Mesenteric fat pad (tissue), 1 donor: ENCODE results near the gene DCTN5. TPM values are rescaled to one million over a fixed set of nuclear protein-coding genes. Genes with fewer than 3 reads are reported as not detected.
"Not testable (repeated sequence)": the region's sequence is repeated elsewhere in the genome, so short reads cannot be mapped to it uniquely, and the experiment has no call there.

Experiments
- DNase-seq: peaks from one replicate; pipeline ENCODE4 v3.0.0-alpha.2; 2020; ENCODE audit warnings: low spot score
- total RNA-seq: library from RNA; stranded (reverse); fragmentation: NEBNext Ultra II Directional; extraction: Animal tissue kit (Norgen Biotek cat#: 25700); gene quantifications from one replicate; pipeline ENCODE4 v1.2.1, GENCODE V29; 2021
- donor health status: DM: yes; HTN: yes; CAD: no.

DCTN5 gene
- total RNA-seq, 1 donor from 2014 or later, result 57.6 TPM

DNA sequence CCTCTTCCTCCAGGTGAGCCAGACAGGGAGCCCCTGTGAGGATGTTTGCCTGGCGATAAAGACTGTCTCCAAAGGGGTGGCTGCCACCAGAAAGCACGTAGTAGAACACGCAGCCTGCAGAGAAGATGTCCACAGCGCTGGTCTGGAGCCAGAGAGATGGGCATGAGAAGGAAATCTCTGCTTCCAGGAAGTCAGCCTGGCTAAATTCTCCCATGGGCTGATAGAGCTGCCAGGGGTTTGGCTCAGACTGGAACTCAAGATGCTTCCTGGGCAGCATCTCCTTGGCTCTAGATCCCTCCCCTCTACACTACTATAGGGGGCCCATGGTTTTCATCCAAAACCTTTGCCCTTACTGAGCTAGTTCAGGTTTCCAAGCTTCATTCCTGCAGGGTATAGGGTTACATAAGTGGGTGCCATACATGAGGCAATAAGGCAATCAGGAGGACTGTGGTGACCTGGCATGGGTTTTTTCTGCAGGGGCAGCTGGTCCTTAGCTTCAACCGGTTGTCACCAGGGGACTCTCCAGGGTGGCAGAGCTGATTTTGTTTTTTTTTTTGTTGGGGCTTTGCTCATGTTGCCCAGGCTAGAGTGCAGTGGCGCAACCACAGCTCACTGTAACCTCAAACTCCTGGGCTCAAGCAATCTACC is 51.0 kb downstream of the DCTN5 start:
- DNase-seq, result no peak

DNA sequence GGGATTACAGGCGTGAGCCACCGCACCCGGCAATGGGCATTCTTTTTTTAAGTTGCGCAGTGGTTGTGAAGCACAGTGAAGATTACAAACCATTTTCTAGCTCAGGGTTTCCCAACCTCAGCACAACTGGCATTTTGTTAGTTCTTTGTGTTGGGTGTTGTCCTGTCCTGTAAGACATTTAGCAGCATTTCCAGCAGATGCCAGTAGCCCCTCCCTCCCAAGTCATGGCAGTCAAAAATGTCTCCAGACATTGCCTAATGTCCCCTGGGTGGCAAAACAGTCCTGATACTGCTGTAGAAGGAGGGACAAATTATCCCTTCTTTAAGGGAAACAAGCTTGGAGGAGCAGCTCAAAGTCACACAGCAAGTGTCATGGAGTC is 53.0 kb downstream of the DCTN5 start:
- no peak for DNase-seq

DNA sequence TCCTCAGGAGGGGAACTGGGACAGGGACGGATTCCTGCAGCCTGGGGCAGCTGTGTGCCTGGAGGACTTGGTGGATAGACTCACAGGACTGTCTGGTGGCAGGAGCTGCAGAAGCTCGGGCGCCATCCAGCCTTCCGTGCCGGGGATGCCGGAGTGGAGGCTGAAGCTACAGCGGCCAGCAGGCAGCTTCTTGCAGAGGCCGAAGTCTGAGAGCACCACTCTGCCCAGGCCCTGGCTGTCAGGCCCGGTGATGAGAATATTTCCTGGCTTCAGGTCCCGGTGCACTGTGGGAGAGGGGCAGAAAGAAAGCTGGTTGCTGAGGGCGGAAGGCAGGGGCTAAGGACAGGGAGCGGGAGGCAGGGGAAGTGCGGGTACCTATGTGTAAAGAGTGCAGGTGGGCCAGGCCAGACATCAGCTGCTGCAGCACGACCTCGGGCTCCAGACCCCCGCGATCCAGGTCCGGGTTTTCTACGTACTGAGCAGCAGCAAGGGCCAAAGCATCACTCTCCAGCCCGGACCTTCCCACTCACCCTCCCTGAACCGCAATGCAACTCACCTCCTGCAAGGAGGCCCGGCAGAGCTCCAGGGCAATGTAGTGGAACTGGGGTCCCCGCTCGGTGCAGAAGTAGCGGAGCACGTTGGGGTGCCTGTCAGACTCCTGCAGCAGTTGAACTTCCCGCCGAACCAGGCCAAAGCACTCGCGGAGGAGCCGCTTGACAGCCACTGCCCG is 53.5 kb downstream of the DCTN5 start:
- no peak for DNase-seq

DNA sequence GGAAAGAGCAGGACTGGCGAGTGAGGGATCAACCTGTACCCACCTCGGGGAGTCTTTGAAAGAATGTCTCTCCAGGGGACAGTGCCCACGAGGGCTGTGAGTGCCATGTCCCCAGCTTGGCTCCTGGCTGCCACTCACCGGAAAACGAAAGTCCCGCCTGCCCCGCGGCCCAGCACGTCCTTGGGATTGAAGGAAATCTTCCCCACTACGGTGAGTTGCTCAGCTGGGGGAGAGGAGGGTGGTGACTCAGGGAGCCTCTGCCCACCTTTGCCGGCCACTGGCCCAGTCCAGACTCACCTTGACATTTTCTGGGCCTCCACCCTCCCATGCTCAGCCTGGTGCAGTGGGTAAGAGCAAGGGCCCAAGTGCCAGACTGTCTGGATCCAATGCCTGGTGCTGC is 54.5 kb downstream of the DCTN5 start:
- DNase-seq, result no peak

DNA sequence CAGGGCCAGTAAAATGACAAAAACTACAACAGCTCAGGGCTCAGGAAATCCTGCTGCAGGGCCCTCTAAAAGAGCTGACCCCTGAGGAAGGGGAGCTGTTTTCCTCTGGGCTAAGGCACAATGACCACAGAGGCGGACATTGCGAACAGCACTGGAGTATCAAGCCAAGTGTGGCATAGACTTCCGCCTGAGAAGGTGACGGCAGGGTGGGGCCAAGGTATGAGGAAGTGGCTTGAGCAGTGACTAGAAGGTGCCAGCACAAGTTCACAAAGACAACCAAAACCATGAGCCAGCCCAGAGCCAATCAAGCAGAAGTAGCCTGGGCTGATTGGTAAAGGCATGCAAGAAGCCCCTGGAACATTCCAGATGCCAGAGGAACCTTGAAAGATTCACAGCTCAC is 57.8 kb downstream of the DCTN5 start:
- DNase-seq, result no peak

DNA sequence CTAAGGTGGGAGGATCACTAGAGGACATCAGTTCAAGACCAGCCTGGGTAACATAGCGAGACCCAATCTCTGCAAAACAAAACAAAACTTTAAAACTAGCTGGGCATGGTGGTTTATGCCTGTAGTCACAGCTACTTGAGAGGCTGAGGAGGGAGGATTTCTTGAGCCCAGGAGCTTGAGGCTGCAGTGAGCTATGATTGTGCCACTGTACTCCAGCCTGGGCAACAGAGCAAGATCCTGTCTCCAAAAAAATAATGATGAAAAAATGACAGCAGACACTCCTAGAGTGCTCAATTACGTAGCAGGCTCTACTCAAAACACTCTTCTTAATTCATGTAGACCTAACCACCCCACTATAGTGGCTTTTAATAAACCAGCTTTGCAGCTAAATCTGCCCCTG is 58.8 kb downstream of the DCTN5 start:
- DNase-seq, result no peak

DNA sequence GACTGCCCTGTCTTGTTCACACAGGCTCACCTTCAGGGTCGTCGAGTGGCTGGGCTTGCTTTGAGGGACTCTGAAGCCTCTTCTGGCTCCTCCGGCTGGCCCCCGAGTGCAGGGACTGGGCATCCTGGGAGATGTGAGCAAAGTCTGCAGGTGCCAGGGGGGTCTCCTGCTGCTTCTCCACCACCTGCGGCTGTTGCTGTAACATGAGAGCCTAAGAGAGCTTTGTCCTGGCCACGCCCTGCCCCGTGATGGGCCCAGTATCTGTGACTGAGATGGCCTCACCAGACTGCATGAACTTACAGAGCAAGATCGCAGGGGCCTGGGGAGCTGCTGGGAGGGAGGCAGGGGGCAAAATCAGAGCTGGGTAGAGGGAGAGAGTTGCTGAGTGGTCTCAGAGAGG is 59.2 kb downstream of the DCTN5 start:
- DNase-seq, result no peak

DNA sequence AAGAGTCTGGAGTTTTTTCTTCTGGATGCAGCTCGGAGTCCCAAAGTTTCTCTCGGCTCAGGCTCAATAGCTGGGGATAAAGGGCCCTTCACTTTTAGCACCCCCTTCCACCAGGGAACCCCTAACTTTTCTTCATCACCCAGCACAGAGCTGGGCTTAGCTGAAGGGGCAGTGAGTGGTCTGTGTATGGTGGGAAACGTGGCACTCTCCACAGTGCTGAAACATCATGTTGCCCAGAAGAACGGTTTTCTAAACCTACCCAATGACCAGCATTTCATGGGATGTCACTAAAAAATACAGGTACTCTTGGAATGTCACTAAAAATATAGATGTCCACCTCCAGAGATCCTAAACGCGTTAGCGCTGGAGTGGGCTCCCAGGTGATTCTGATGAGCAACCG is 59.8 kb downstream of the DCTN5 start:
- DNase-seq, result no peak

DNA sequence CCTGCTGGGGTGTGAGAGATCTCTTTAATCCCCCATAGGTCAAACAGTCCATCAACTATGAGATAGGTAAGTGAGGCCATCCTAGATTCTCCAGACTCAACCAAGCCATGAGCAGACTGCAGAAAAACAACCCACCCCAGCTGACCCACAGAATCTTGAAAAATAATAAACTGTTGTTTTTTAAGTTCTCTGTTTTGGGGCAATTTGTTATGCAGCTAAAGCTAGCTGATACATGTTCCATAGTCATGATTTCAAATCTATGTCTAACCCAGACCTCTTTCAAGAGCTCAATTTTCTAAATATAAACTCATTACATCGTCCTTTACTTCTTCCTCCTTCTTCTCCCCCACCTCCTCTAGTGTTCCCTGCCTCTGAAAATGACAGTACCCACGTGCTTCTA is 61.7 kb downstream of the DCTN5 start:
- DNase-seq, result no peak

DNA sequence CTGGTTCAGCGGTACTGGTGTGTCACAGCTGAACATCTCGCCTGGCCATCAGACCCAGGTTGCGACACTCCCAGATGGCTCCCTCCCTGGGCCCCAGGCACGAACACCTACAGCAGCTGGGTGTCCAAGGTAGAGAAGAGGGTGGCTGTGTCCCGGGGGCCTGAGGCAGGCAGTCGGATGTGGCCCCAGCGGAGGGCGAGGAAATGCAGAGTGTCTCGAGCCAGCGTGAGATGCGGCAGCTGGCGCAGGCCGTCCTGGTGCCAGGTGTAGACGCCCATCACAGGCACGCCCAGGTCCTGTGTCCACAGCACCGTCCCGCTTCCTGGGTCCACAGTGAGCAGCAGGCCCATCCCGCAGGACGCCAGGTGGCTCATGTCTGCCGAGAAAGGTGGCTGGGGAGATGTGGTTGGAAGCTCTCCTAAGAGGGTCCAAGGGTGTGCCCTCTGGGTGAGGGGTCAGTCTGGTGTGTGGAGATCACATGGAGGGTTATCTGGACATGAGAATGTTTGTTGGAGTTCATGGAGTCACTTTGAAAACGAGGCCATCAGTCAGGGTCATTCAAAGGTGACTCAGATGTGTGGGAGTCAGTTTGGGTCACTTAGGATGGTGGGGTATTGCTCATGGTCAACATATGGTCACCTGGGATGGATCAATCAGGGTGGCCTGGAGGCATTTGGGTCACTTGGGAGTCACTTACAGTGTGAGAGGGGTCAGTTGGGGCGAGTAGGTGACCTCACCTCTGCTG is 63.7 kb downstream of the DCTN5 start:
- DNase-seq, result no peak

DNA sequence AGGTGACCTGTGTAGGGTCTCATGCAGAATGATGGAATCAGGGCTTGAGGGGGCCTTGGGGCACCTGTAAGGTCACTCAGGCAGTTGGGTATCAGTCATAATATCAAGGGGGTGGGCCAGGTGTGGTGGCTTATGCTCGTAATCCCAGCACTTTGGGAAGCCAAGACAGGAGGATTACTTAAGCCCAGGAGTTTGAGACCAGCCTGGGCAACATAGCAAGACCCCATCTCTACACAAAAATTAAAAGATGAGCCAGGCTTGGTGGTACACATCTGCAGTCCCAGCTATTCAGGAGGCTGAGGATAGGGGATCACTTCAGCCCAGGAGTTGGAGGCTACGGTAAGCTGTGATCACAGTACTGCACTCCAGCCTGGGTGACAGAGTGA is 64.2 kb downstream of the DCTN5 start:
- no peak for DNase-seq

DNA sequence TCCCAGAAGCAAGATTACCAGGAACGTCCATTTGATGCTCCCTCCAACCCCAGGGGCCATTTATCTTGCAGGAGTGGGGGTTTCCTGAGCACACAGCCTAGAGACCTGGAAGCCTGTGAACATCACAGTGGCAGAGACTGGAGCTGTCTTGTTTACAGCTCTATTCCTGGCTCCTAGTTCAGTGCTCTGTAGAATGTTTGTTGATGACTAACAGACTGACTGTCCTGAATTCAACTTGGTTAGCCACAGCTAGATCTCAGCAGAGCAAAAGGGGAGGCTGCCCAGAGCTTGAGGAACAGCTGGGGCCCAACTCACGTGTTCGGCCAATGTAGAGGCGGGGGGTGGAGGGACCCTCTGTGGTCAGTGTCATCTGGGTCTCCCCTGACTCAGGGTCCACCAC is 65.2 kb downstream of the DCTN5 start:
- no peak for DNase-seq

DNA sequence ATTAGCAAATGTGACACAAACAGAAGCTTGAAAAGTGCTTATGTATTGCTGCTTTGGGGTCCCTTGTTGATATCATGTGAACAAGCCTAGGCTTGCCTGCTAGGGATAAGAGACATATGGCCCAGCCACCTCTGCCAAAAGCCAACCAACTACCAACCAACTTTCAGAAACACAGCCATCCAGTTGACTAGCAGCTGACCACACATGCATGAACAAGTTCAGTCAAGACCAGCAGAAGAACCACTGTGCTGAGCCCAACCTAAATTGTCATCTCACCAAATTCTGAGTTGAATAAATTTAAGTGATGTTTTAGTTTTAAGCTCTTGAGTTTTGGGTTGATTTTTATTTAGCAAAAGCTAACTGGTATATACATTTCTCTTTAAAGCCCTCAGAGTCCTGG is 68.3 kb downstream of the DCTN5 start:
- no peak for DNase-seq

DNA sequence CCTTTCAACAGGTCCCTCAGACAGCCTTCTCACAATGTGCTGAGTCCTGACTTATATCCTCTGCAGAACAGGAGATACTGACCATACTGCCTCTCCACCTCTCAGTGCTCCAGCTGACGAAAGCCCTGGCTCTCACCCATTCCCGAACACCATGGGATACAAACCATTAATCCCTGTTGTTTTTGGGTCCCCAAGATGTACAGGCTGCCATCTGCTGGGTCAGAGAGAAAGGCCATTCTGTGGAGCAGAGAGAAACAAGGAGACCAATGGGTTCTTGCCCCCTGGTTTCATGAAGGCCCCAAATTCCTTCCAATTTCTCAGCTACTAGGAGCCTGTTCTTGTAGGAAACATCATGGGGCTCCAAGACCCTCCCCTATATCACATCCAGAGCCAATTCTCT is 68.7 kb downstream of the DCTN5 start:
- DNase-seq, result no peak

DNA sequence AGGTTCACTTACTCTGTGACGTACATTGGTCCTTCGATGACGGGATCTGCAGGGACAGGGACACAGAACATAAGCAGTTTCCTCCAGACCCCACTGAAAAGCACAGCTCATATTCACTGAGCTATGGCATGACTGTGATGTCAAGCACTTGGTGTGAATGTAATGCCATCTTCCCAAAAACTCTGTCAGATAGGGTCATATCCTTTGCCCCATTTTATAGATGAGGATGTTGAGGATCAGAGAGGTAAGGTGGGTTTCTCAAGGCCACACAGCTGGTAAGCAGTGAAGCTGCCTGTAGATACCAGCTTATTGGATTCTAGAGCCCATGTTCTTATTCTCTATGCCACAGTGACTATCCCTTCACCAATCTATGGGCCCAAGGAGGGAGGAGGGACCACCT is 69.2 kb downstream of the DCTN5 start:
- DNase-seq, result no peak

DNA sequence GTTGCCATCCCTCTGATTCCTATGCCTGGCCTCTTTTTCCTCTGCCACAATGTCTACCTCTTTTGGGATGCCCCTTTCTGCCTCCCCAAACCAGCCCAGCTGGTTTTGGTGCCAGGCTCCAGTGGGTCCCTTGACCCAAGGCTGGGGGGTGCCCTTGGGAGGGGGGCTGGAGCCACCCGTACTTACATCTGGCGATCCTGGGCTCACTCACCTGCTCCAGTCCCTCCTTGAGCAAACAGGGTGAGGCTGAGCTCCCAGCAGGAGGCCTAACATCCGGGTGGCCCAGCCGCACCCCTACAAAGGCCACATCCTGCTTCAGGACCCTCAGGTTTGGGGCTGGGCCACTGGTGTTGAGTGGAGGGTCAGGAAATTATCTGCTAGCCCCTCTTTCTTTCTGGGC is 70.5 kb downstream of the DCTN5 start:
- no peak for DNase-seq

DNA sequence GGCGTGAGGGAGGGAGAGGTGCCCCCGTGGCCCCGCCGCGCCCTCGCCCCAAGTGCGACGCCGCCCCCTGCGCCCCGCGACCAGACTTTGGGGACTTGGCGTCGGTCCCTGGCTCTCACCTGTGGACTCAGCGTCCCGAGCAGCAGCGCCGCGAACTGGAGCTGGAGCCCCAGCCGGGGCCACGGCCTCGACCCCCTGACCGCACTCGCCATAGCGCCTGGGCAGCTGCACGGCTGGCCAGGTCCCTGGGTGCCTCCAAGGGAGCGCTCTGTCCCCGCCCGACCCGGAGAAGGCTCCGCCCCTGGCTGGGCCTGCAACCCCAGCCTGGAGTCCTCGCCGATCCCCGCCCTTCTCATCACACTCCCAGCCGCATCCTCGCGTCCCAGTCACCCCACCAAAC is 71.7 kb downstream of the DCTN5 start, which contains the start of gene ERN2:
TSS of gene ERN2 (minus strand) at position 247 of the 400 bp plus-strand sequence. CDS start at position 212, 35 bp downstream.
- peak; percentile 83 for DNase-seq

DNA sequence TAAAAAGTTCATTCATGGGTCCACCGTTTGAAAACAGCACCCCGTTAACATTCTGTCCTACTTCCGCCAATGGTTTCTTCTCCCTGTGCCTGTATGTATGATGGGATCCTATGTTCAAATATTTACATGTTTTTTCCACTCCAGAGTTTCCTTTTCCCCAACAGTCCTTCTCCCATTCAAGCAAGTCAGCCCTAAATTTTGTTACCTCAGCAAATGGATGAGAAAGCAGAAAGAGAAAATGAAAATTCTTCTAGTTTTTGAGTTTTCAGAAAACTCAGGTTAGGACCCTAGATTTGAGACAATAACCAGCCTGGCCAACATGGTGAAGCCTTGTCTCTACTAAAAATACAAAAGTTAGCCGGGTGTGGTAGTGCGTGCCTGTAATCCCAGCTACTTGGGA is 75.2 kb downstream of the DCTN5 start:
- DNase-seq, result no peak

DNA sequence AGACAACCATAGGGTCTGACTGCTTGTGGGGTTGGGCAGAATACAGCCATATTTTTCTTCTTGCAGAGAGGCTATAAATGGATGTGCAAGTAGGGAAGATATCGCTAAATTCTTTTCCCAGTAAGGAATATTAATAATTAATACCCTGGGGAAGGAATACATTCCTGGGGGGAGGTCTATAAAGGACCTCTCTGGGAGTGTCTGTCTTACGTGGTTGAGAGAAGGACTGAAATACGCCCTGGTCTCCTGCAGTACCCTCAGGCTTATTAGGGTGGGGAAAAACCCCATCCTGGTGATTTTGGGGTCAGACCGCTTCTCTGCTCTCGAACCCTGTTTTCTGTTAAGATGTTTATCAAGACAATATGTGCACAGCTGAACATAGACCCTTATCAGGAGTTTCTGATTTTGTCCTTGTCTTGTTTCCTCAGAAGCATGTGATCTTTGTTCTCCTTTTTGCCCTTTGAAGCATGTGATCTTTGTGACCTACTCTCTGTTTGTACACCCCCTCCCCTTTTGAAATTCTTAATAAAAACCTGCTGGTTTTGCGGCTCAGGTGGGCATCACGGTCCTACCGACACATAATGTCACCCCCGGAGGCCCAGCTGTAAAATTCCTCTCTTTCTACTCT is 81.5 kb downstream of the DCTN5 start:
- DNase-seq, result not testable (repeated sequence)

DNA sequence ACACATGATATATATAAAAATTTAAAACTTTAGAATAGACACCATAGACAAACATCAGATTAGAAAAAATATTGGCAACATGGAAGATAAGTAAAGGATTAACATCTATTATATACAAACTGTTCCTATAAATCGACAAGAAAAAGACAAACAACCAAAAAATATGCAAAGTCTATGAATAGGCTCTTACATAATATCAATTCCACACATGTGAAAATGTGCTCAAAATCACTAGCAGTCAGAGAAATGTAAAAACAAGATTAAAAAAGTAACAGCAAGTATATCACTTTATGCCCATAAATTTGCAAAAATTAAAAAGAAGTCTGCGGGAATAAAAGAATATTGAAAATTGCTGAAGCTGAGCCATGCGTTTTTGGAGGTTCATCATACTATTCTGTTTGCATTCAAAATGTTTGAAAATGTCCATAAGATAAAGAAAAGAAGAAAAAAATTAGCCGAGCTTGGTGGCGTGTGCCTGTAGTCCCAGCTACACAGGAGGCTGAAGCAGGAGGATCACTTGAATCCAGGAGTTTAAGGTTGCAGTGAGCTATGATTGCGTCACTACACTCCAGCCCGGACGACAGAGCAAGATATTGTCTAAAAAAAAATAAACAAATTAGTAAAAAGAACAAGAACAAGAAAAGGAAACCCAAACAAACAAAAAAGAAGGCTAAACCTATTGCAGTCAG is 83.0 kb downstream of the DCTN5 start:
- DNase-seq, result no peak

DNA sequence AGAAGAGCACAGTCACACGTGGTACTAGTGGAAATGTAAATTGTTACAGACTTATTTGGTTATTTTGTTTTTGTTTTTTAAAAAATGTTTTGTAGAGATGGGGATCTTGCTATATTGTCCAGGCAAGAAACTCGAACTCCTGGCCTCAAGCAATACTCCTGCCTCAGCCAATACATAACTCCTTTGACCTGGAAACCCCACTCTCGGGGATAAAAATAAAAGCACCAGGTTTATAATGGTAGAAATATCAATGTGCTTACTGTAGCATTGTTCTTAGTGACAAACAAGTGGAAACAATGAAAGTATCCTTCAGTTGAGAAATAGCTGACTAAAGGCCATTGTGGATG is 83.5 kb downstream of the DCTN5 start:
- no peak for DNase-seq

DNA sequence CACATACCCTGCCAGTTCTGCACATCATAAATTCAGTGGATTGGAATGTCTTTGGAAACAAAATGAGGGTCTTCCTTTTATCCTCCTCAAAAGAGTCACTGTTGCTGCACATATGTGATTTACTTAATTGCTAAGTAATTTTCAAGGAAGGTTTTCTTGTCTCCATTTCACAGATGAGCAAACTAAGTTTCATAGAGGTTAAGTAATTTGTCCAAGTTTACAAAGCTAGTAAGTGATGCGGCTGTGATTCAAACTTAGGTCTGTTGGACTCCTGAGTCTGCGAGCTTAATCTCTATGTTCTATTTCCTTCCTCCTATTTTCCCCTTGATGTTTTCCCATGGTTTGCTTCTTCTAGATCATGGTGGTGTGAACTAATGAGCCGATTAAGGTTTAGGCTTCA is 85.4 kb downstream of the DCTN5 start:
- DNase-seq, result no peak
